ENCODE measurements around the gene PEX6.

The PEX6 gene

GRCh38 chr6:42938987-42939809 is 39.8 kb downstream of the PEX6 start:
- DNase-seq (ENCODE audit: low spot score) = no peak
- TF ChIP-seq, protein P1, sequence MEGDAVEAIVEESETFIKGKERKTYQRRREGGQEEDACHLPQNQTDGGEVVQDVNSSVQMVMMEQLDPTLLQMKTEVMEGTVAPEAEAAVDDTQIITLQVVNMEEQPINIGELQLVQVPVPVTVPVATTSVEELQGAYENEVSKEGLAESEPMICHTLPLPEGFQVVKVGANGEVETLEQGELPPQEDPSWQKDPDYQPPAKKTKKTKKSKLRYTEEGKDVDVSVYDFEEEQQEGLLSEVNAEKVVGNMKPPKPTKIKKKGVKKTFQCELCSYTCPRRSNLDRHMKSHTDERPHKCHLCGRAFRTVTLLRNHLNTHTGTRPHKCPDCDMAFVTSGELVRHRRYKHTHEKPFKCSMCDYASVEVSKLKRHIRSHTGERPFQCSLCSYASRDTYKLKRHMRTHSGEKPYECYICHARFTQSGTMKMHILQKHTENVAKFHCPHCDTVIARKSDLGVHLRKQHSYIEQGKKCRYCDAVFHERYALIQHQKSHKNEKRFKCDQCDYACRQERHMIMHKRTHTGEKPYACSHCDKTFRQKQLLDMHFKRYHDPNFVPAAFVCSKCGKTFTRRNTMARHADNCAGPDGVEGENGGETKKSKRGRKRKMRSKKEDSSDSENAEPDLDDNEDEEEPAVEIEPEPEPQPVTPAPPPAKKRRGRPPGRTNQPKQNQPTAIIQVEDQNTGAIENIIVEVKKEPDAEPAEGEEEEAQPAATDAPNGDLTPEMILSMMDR (conservative IDR thresholded peaks at IDR 0.05; ENCODE audit: low read depth) = no peak
- POLR2A ChIA-PET (ENCODE audit: low non-redundant PET) = no interaction called here
- peak overlapping the region; percentile 32 for H3K27ac ChIP-seq
- CTCF ChIA-PET = no interaction called here

GRCh38 chr6:42938428-42938796 is 40.6 kb downstream of the PEX6 start:
- TF ChIP-seq, protein P1 (conservative IDR thresholded peaks at IDR 0.05; ENCODE audit: low read depth) = no peak
- ChIA-PET CTCF (no interaction called here), POLR2A (ENCODE audit: low non-redundant PET) (no interaction called here)
- peak overlapping the region; percentile 32 for H3K27ac ChIP-seq
- no peak for DNase-seq (ENCODE audit: low spot score)

DNA sequence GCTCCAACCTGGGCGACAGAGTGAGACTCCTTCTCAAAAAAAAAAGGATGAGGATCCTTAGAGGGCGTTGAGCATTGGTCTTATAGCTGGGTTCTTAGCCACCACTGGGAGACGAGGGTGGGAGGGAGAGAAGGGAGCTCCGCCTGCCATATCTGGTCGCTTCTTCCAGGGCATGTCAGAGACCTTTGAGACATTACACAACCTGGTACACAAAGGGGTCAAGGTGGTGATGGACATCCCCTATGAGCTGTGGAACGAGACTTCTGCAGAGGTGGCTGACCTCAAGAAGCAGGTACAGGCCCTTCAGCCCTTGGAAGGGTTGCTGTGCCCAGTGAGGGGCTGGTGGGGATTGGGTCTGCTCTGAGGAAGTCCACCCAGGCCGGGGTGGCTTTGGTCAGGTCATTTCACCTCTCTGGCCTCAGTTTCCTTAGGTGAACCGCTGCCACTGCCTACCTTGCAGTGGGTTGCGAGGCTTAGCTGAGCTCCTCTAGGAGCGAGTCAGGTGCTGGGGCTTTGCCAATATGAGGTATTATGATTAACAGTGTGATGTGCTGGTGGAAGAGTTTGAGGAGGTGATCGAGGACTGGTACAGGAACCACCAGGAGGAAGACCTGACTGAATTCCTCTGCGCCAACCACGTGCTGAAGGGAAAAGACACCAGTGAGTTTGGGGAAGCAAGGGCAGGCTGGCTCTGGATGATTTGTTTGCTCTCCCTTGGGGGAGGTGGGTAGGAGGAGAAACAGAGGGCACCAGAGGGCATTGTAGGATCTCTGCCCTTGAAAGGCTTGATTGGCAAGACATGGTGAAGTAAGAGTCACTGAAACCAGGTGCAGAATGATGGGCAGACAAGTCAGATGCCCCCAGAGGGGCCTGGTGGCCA is 41.2 kb downstream of the PEX6 start:
- TF ChIP-seq, protein P1 (conservative IDR thresholded peaks at IDR 0.05; ENCODE audit: low read depth) = no peak
- peak overlapping the region; percentile 32 for H3K27ac ChIP-seq
- CTCF ChIA-PET = no interaction called here
- no peak for DNase-seq (ENCODE audit: low spot score)
- POLR2A ChIA-PET (ENCODE audit: low non-redundant PET) = no interaction called here

- ChIA-PET POLR2A (ENCODE audit: low non-redundant PET) (no interaction called here), CTCF (no interaction called here)
- DNase-seq (ENCODE audit: low spot score) = no peak
- TF ChIP-seq, protein P1 (conservative IDR thresholded peaks at IDR 0.05; ENCODE audit: low read depth) = no peak
- no peak overlapping the region for H3K27ac ChIP-seq
Observed at GRCh38 chr6:42936398-42936797, 42.6 kb downstream of the PEX6 start.

- ChIA-PET CTCF (no interaction called here), POLR2A (ENCODE audit: low non-redundant PET) (no interaction called here)
- no peak for DNase-seq (ENCODE audit: low spot score)
- H3K27ac ChIP-seq = peak overlapping the region; percentile 11; the same call in 1 of the 2 replicates
- TF ChIP-seq, protein P1 (conservative IDR thresholded peaks at IDR 0.05; ENCODE audit: low read depth) = no peak
Observed at GRCh38 chr6:42935322-42935721, 43.7 kb downstream of the PEX6 start.

- H3K27ac ChIP-seq = no peak overlapping the region
- POLR2A ChIA-PET (ENCODE audit: low non-redundant PET) = no interaction called here
- CTCF ChIA-PET = no interaction called here
- TF ChIP-seq, protein P1 (conservative IDR thresholded peaks at IDR 0.05; ENCODE audit: low read depth) = no peak
- DNase-seq (ENCODE audit: low spot score) = no peak
Observed at GRCh38 chr6:42933205-42933604, 45.8 kb downstream of the PEX6 start.

All from RWPE1 (cell line).